NCI-H345 treated with DMSO at 0.1 percent for 48 hours (cell line): Measurements from ENCODE around the gene ZC3H11A.
"Not testable (repeated sequence)": the region's sequence is repeated elsewhere in the genome, so short reads cannot be mapped to it uniquely, and the experiment has no call there.

ENCODE experiments used
- DNase-seq: peaks from one replicate; lab custom pipeline; 2025; ENCODE audit not compliant: unreplicated experiment; lab: John Stamatoyannopoulos, UW

ZC3H11A gene

GRCh38 chr1:203795441-203796235 is at the start of gene ZC3H11A, which contains the start of gene ZBED6:
Gene ZC3H11A (plus strand): TSS chr1:203795623. CDS start chr1:203817071, 21,448 bp downstream.
Gene ZBED6 (plus strand): TSS chr1:203795623. CDS start chr1:203797523, 1,900 bp downstream.
- DNase-seq, result peak; percentile 89

DNA sequence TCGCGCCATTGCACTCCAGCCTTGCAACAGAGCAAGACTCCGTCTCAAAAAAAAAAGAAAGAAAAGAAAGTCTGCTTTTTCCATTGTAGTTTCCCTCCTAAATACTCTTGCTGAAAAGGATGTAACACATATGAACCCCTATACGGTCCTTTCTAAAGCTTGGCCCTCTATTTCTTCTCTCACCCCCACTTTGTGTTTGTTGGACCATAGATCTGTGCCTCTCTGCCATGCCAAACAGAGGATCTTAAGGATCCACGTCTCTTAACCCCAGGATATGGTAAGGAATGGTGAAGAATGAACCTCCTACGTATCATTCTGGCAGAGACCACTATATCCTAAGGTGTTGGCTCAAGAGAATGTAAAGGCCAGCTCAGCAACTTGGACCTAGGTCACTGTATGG is 49.1 kb upstream of the ZC3H11A start:
- no peak for DNase-seq

DNA sequence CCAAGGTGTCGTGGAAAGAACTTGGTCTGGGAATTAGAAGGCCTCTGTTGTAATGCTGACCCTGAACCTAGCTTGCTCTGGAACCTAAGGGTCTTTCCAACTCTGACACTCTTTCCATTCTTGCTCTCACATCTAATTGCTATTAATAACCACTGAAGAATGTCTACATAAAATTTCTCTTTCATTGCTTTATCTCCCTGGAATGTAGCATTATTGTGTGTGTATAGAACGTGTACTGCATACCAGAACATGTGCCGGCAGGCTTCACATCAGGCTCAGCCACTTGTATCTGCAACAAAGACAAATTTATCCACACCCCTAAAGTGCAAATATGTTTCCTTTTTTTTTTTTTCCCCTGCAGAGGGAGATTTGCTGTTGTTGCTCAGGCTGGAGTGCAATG is 44.4 kb upstream of the ZC3H11A start:
- no peak for DNase-seq

DNA sequence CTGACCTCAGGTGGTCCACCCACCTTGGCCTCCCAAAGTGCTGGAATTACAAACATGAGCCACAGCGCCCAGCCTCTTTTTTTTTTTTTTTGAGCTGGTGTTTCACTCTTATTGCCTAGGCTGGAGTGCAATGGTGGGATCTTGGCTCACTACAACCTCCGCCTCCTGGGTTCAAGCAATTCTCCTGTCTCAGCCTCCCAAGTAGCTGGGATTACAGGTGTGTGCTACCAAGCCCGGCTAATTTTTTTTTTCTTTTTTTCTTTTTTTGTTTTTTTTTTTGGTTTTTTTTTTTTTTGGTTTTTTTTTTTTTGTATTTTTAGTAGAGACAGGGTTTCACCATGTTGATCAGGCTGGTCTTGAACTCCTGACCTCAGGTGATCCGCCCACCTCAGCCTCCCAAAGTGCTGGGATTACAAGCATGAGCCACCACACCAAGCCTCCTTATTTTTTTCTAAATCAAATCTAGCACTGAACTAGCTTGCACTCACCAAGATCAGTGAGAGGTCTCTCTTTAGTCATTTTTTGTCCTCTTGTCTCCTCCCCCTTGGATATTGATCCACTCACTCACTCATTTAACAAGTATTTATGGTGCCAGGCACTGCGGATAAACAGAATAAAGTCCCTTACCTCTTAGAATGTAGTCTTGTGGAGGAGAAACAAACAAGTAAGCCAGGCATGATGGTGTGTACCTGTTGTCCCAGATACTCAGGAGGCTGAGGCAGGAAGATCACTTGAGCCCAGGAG is 43.6 kb upstream of the ZC3H11A start:
- not testable (repeated sequence) for DNase-seq

- no peak for DNase-seq
Observed at GRCh38 chr1:203754455-203754864, 41.0 kb upstream of the ZC3H11A start.

DNA sequence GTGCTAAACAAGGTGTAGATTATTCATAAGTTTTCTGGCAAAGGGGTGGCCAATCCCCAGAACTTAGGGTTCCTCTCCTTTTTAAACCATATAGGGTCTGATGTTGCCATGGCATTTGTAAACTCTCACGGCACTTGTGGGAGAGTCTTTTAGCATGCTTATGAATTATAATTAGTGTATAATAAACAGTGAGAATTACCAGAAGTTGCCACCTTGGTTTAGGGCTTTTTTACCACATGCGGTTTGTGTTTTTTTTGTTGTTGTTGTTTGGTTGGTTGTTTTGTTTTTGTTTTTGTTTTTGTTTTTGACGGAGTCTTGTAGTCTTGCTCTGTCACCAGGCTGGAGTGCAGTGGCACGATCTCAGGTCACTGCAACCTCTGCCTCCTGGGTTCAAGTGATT is 39.4 kb upstream of the ZC3H11A start:
- DNase-seq, result no peak

- not testable (repeated sequence) for DNase-seq
Observed at GRCh38 chr1:203758749-203759148, 36.7 kb upstream of the ZC3H11A start.

GRCh38 chr1:203760506-203760905 is 34.9 kb upstream of the ZC3H11A start:
- DNase-seq, result no peak

- not testable (repeated sequence) for DNase-seq
Observed at GRCh38 chr1:203761958-203762357, 33.5 kb upstream of the ZC3H11A start.

- DNase-seq, result no peak
Observed at GRCh38 chr1:203763505-203763904, 31.9 kb upstream of the ZC3H11A start.

- no peak for DNase-seq
Observed at GRCh38 chr1:203764105-203765028, 31.1 kb upstream of the ZC3H11A start.

- no peak for DNase-seq
Observed at GRCh38 chr1:203765029-203765837, 30.2 kb upstream of the ZC3H11A start, which contains the start of gene LAX1. Gene LAX1 (plus strand): TSS chr1:203765183. CDS start chr1:203765566, 383 bp downstream.

GRCh38 chr1:203768256-203768655 is 27.2 kb upstream of the ZC3H11A start:
- no peak for DNase-seq

- no peak for DNase-seq
Observed at GRCh38 chr1:203769505-203770343, 25.7 kb upstream of the ZC3H11A start.

- DNase-seq, result no peak
Observed at GRCh38 chr1:203771901-203772301, 23.5 kb upstream of the ZC3H11A start.

DNA sequence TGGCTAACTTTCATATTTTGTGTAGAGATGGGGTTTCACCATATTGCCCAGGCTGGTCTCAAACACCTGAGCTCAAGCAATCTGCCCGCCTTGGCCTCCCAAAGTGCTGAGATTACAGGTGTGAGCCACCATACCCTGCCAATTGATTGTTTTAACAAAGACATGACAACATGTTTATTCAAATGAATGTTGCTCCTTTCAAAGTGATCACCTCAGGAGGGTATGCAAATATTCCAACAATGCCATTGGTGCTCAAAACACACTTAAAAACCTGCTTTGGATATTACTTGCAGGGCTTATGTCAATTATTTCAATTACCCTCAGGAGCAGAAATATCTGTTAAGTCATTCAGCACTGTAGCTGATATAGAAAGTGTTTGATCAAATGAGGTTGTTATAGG is 22.6 kb upstream of the ZC3H11A start:
- no peak for DNase-seq

- DNase-seq, result no peak
Observed at GRCh38 chr1:203776636-203777035, 18.8 kb upstream of the ZC3H11A start.

GRCh38 chr1:203777596-203777995 is 17.8 kb upstream of the ZC3H11A start:
- DNase-seq, result no peak

- no peak for DNase-seq
Observed at GRCh38 chr1:203778146-203778545, 17.3 kb upstream of the ZC3H11A start.
